ENCODE measurements around the gene DTNBP1.

- no peak for TF ChIP-seq POLR2A (IDR thresholded peaks at IDR 0.05)
- TF ChIP-seq, protein P1, sequence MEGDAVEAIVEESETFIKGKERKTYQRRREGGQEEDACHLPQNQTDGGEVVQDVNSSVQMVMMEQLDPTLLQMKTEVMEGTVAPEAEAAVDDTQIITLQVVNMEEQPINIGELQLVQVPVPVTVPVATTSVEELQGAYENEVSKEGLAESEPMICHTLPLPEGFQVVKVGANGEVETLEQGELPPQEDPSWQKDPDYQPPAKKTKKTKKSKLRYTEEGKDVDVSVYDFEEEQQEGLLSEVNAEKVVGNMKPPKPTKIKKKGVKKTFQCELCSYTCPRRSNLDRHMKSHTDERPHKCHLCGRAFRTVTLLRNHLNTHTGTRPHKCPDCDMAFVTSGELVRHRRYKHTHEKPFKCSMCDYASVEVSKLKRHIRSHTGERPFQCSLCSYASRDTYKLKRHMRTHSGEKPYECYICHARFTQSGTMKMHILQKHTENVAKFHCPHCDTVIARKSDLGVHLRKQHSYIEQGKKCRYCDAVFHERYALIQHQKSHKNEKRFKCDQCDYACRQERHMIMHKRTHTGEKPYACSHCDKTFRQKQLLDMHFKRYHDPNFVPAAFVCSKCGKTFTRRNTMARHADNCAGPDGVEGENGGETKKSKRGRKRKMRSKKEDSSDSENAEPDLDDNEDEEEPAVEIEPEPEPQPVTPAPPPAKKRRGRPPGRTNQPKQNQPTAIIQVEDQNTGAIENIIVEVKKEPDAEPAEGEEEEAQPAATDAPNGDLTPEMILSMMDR (IDR thresholded peaks at IDR 0.05): no peak
Measured at GRCh38 chr6:15630202-15630601, 32.6 kb downstream of the DTNBP1 start.

All from Peyer's patch (tissue), 4 donors.